Measurements from ENCODE around the gene MERTK.
"Not testable (repeated sequence)": the region's sequence is repeated elsewhere in the genome, so short reads cannot be mapped to it uniquely, and the experiment has no call there.

MERTK gene

DNA sequence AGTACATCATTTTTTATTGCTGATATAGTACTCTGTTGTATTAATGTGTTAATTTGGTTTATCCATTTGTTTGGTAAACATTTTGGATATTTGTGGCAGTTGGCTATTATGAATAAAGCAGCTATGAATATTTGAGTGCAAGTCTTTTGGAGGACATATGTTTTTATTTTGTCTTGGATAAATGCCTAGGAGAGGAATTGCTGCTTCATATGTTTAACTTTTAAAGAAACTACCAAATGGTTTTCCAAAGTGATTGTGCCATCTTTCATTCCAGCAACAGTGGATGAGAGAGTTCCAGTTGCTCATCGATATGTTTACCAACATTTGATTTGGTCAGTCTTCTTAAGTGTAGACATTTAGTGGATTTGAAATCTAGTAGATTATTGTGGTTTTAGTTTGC is 51.8 kb downstream of the MERTK start:
- no peak overlapping the region for H3K9ac ChIP-seq (ENCODE audit: low read length)
- H3K27me3 ChIP-seq (ENCODE audit: control insufficient read depth, insufficient read depth, low read length): no peaks in the 10 kb centered on the region
- no peaks in the 10 kb centered on the region for H3K9me3 ChIP-seq (ENCODE audit: control insufficient read depth, low read depth, low read length)
- H3K27ac ChIP-seq (ENCODE audit: low read length): no peak overlapping the region
- no peak overlapping the region for H3K4me3 ChIP-seq (ENCODE audit: low read length)
- H3K4me1 ChIP-seq (ENCODE audit: control insufficient read depth, low read depth, low read length): no peaks in the 10 kb centered on the region
- H3K36me3 ChIP-seq (ENCODE audit: control insufficient read depth, low read depth, low read length): no peaks in the 10 kb centered on the region

DNA sequence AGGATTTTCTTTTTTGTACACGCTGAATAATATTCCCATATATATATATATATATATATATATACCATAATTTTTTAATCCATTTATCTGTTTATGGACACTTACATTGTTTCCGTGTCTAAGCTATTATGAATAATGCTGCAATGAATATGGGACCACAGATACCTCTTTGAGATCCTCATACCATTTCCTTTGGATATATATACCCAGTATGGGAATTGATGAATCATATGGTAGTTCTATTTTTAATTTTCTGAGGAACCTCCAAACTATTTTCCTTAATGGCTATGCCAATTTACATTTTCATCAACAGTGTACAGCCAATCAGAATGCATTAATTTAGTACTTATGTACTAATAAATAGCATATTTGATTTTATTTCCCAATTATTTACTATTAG is 53.1 kb downstream of the MERTK start:
- H3K4me3 ChIP-seq (ENCODE audit: low read length): no peak overlapping the region
- no peaks in the 10 kb centered on the region for H3K4me1 ChIP-seq (ENCODE audit: control insufficient read depth, low read depth, low read length)
- no peak overlapping the region for H3K9ac ChIP-seq (ENCODE audit: low read length)
- H3K27ac ChIP-seq (ENCODE audit: low read length): no peak overlapping the region
- H3K9me3 ChIP-seq (ENCODE audit: control insufficient read depth, low read depth, low read length): no peaks in the 10 kb centered on the region
- H3K36me3 ChIP-seq (ENCODE audit: control insufficient read depth, low read depth, low read length): no peaks in the 10 kb centered on the region
- no peaks in the 10 kb centered on the region for H3K27me3 ChIP-seq (ENCODE audit: control insufficient read depth, insufficient read depth, low read length)

DNA sequence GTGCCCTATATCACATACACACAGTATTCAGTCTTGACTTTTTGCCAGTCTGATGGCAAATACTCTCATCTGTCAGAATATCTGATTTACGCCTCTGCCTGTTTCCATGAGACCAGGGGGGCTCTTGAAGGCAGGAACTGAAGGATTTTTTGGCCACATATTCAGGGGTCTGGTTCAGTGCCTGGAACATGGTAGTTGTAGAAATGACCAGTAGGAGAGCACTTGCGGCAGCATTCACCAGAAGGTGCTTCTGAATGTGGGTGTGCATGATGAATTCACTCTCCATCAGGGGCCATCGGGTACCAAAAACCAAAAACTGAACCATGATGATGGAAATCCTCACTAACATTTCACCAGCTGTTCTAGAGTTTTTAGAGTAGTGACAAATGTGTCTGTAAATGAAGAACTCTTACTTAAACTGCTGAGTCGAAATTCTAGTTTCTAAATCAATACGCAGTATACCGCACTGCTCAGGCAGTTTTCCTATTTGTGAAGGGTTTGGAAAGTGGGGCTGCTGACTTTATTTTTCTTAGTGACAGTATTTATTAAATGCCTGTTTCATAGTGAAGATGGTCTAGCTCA is 54.6 kb downstream of the MERTK start:
- Histone ChIP-seq H3K36me3 (ENCODE audit: control insufficient read depth, low read depth, low read length) (no peaks in the 10 kb centered on the region), H3K4me1 (ENCODE audit: control insufficient read depth, low read depth, low read length) (no peaks in the 10 kb centered on the region), H3K4me3 (ENCODE audit: low read length) (no peak overlapping the region), H3K27ac (ENCODE audit: low read length) (no peak overlapping the region), H3K9me3 (ENCODE audit: control insufficient read depth, low read depth, low read length) (no peaks in the 10 kb centered on the region), H3K27me3 (ENCODE audit: control insufficient read depth, insufficient read depth, low read length) (no peaks in the 10 kb centered on the region), H3K9ac (ENCODE audit: low read length) (no peak overlapping the region)

DNA sequence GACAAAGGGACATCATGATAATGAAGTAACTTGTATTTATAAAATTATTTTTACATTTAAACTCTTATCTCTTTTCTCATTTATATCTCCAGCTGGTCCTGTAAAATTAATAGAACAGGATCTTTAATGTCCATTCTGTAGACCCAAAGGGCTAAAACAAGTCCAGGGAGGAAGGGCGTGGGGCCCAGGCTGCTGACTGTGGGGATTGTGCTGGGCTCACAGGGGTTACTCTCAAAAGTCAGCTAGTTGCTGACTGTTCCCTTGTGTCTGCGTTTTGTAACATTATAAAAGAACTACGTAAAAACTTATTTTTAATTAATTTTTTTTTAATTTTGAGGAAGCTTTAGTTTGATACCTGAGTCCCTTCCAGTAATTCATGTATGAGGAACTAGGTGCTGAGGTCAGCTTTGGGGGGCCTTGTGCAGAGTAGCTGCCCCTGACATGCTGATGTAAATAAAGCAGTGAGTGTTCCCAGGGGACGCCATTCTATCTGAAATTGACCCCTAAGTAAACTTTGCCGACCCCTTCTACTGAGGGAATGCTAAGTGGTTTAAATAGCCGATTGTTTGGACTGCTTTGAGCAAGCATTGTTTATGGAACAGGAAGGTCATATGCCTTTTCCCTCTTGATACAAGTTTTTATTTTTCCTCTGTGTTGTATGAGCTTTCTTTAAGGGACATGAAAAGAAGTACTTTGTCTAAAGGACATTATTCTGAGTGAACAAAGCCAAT is 56.4 kb downstream of the MERTK start:
- Histone ChIP-seq H3K27ac (ENCODE audit: low read length) (no peak overlapping the region), H3K27me3 (ENCODE audit: control insufficient read depth, insufficient read depth, low read length) (no peaks in the 10 kb centered on the region), H3K4me1 (ENCODE audit: control insufficient read depth, low read depth, low read length) (no peaks in the 10 kb centered on the region), H3K4me3 (ENCODE audit: low read length) (no peak overlapping the region), H3K9me3 (ENCODE audit: control insufficient read depth, low read depth, low read length) (no peaks in the 10 kb centered on the region), H3K36me3 (ENCODE audit: control insufficient read depth, low read depth, low read length) (no peaks in the 10 kb centered on the region), H3K9ac (ENCODE audit: low read length) (no peak overlapping the region)

DNA sequence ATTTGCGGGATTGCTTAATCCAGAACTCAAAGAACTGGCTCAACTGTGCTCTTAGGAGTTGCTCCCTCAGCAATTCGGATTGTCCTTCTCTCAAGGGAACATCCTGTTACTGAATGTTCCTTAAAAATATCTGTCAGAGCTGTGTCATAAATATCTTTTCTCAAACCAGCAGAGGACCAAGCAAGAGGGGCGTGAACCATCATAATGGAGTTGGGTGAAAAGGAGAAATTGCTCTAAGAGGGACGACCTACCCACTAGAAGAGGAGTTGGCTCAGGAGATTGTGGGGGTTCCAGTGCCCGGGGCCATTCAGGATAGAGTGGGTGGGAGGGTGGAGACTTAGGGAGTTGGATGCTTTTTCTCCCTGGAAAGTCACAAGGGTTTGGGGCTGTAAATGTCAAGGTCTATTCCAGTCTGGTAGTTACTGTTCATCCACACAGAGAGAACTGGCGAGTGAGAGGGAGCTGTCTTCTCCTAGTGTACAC is 59.5 kb downstream of the MERTK start:
- Histone ChIP-seq H3K9me3 (ENCODE audit: control insufficient read depth, low read depth, low read length) (no peaks in the 10 kb centered on the region), H3K27me3 (ENCODE audit: control insufficient read depth, insufficient read depth, low read length) (no peaks in the 10 kb centered on the region), H3K4me1 (ENCODE audit: control insufficient read depth, low read depth, low read length) (no peaks in the 10 kb centered on the region), H3K4me3 (ENCODE audit: low read length) (no peak overlapping the region), H3K27ac (ENCODE audit: low read length) (no peak overlapping the region), H3K9ac (ENCODE audit: low read length) (no peak overlapping the region), H3K36me3 (ENCODE audit: control insufficient read depth, low read depth, low read length) (no peaks in the 10 kb centered on the region)

DNA sequence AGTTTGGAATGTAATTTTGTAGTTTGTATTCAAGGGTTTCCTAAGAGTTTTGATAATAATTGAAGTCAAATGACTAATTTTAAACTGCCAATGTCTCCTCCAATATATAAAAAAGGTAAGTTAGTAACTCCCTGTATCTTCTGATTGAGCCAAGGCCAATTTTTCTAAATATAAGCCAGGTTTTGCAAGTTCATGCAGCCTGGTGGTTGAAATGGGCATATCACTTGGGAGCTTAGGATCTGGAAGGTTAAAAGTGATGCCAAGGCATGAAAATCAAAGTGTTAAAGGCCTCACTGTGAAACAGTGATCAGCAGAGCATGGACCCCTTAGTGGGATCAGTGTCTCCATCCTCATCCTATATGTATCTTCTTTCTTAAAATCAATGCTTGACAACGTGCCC is 60.5 kb downstream of the MERTK start:
- Histone ChIP-seq H3K27ac (ENCODE audit: low read length) (no peak overlapping the region), H3K27me3 (ENCODE audit: control insufficient read depth, insufficient read depth, low read length) (no peaks in the 10 kb centered on the region), H3K4me3 (ENCODE audit: low read length) (no peak overlapping the region), H3K9me3 (ENCODE audit: control insufficient read depth, low read depth, low read length) (no peaks in the 10 kb centered on the region), H3K36me3 (ENCODE audit: control insufficient read depth, low read depth, low read length) (no peaks in the 10 kb centered on the region), H3K9ac (ENCODE audit: low read length) (no peak overlapping the region), H3K4me1 (ENCODE audit: control insufficient read depth, low read depth, low read length) (no peaks in the 10 kb centered on the region)

DNA sequence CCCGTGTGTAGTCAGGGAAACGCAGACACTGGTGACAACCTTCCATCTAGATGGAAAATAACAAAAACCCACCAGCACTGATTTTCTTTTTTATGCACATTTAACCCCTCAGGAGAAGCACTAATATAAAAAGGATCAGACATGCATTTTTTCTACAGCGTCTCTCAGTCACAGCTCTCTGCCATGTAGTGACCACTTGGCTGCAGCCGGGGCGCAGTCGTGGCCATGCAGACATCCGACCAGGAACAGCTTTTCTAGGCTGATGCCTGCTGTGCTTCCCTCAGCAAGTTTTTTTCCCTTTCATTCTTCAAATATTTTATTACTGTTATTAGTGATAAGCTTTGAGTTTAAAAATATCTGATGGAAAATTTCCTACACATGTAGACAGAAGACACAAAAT is 63.3 kb downstream of the MERTK start:
- Histone ChIP-seq H3K4me1 (ENCODE audit: control insufficient read depth, low read depth, low read length) (no peaks in the 10 kb centered on the region), H3K27me3 (ENCODE audit: control insufficient read depth, insufficient read depth, low read length) (no peaks in the 10 kb centered on the region)

DNA sequence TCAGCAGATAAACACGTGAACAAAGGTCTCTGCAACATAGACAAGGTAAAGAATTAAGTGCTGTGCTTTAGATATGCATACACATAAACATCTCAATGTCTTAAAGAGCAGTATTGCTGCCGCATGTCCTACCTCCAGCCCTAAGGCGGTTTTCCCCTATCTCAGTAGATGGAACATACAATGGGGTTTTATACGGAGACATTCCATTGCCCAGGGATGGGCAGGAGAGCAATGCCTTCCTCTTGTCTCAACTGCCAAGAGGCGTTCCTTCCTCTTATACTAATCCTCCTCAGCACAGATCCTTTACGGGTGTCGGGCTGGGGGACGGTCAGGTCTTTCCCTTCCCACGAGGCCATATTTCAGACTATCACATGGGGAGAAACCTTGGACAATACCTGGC is 64.7 kb downstream of the MERTK start:
- not testable (repeated sequence) for H3K9me3 ChIP-seq (ENCODE audit: control insufficient read depth, low read depth, low read length); H3K36me3 ChIP-seq (ENCODE audit: control insufficient read depth, low read depth, low read length); H3K9ac ChIP-seq (ENCODE audit: low read length); H3K4me1 ChIP-seq (ENCODE audit: control insufficient read depth, low read depth, low read length); H3K27ac ChIP-seq (ENCODE audit: low read length); H3K27me3 ChIP-seq (ENCODE audit: control insufficient read depth, insufficient read depth, low read length); H3K4me3 ChIP-seq (ENCODE audit: low read length)

More for the DNA sequence above, 63.3 kb downstream of the MERTK start:
- no peaks in the 10 kb centered on the region for H3K36me3 ChIP-seq (ENCODE audit: control insufficient read depth, low read depth, low read length)
- H3K9me3 ChIP-seq (ENCODE audit: control insufficient read depth, low read depth, low read length): no peaks in the 10 kb centered on the region
- no peak overlapping the region for H3K9ac ChIP-seq (ENCODE audit: low read length)
- no peak overlapping the region for H3K27ac ChIP-seq (ENCODE audit: low read length)
- H3K4me3 ChIP-seq (ENCODE audit: low read length): no peak overlapping the region

DNA sequence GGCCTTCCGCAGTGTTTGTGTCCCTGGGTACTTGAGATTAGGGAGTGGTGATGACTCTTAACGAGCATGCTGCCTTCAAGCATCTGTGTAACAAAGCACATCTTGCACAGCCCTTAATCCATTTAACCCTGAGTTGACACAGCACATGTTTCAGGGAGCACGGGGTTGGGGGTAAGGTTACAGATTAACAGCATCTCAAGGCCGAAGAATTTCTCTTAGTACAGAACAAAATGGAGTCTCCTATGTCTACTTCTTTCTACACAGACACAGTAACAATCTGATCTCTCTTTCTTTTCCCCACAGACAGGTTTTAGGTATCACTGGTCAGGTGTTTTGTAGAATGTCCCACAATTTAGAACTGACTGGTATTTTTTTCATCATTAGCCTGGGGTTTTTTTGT is 65.1 kb downstream of the MERTK start:
- not testable (repeated sequence) for H3K36me3 ChIP-seq (ENCODE audit: control insufficient read depth, low read depth, low read length); H3K9ac ChIP-seq (ENCODE audit: low read length); H3K4me3 ChIP-seq (ENCODE audit: low read length); H3K4me1 ChIP-seq (ENCODE audit: control insufficient read depth, low read depth, low read length); H3K27me3 ChIP-seq (ENCODE audit: control insufficient read depth, insufficient read depth, low read length); H3K27ac ChIP-seq (ENCODE audit: low read length); H3K9me3 ChIP-seq (ENCODE audit: control insufficient read depth, low read depth, low read length)

DNA sequence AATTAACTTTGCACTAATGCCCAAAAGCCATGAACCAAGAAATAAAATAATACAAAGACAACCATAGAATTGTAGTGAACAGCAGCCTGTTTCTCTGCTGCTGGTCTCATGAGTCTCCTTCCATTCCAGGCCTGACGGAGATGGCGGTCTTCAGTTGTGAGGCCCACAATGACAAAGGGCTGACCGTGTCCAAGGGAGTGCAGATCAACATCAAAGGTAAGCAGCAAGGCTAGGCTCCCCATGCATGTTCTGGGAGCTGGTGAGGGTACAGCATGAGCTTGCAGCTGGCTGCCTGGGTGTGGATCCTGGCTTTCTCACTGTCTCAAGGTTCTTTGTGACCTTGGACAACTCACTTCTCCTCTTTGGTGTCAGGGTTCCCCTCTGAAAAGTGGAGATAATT is 66.7 kb downstream of the MERTK start:
- Histone ChIP-seq H3K36me3 (ENCODE audit: control insufficient read depth, low read depth, low read length) (no peaks in the 10 kb centered on the region), H3K9me3 (ENCODE audit: control insufficient read depth, low read depth, low read length) (no peaks in the 10 kb centered on the region), H3K27ac (ENCODE audit: low read length) (no peak overlapping the region), H3K4me3 (ENCODE audit: low read length) (no peak overlapping the region), H3K9ac (ENCODE audit: low read length) (no peak overlapping the region), H3K27me3 (ENCODE audit: control insufficient read depth, insufficient read depth, low read length) (no peaks in the 10 kb centered on the region), H3K4me1 (ENCODE audit: control insufficient read depth, low read depth, low read length) (no peaks in the 10 kb centered on the region)

DNA sequence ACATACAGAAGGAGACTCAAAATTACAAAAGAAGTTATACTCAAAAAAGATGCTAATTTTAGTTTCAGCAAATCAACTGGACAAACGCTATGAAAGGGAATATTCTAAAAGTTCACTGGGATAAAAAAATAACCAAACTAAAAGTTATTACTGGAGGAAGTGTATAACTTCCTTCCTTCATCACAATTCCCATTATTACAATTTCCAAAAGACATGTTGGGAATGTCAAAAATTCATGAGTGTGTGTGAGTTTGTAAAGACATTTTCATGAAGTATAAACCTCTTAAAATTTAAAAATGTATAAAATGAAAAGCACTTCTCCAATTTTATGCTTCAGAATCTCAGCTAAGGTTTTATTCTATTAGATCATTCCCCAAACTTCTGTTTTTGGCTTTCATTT is 67.8 kb downstream of the MERTK start:
- H3K4me1 ChIP-seq (ENCODE audit: control insufficient read depth, low read depth, low read length): no peaks in the 10 kb centered on the region
- no peak overlapping the region for H3K9ac ChIP-seq (ENCODE audit: low read length)
- no peak overlapping the region for H3K27ac ChIP-seq (ENCODE audit: low read length)
- H3K36me3 ChIP-seq (ENCODE audit: control insufficient read depth, low read depth, low read length): no peaks in the 10 kb centered on the region
- no peaks in the 10 kb centered on the region for H3K9me3 ChIP-seq (ENCODE audit: control insufficient read depth, low read depth, low read length)
- no peak overlapping the region for H3K4me3 ChIP-seq (ENCODE audit: low read length)
- H3K27me3 ChIP-seq (ENCODE audit: control insufficient read depth, insufficient read depth, low read length): no peaks in the 10 kb centered on the region

DNA sequence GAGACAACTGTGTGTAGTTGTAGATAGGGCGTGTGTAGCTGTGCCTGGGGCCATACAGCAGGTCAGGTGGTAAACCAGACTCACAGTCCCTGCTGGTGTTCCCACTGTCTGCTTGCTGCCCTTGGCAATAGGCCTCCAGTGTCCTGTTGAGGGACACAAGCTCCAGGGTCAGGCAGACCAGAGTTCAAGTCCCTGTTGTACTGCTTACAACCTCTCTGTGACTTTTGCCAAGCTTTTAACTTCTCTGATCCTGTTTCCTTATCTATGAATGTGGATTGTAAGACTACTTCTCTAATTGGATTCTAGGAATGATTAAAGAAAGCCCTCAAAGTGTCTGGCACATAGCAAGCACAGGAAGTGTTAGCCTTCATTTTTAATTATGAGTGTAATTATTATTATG is 68.6 kb downstream of the MERTK start:
- H3K27me3 ChIP-seq (ENCODE audit: control insufficient read depth, insufficient read depth, low read length): no peaks in the 10 kb centered on the region
- no peaks in the 10 kb centered on the region for H3K36me3 ChIP-seq (ENCODE audit: control insufficient read depth, low read depth, low read length)
- H3K4me3 ChIP-seq (ENCODE audit: low read length): no peak overlapping the region
- H3K27ac ChIP-seq (ENCODE audit: low read length): no peak overlapping the region
- no peaks in the 10 kb centered on the region for H3K9me3 ChIP-seq (ENCODE audit: control insufficient read depth, low read depth, low read length)
- no peak overlapping the region for H3K9ac ChIP-seq (ENCODE audit: low read length)
- H3K4me1 ChIP-seq (ENCODE audit: control insufficient read depth, low read depth, low read length): no peaks in the 10 kb centered on the region
